Breast epithelium (tissue), 3 donors: ENCODE data around the gene CDHR2.

ENCODE experiments used
- CTCF ChIP-seq, 3 donors: fragments of 450-650 bp; IDR thresholded peaks; one replicate each; pipeline ENCODE4 v1.5.1; 2016 to 2017; ENCODE audit warnings: antibody characterized with exemption in 3 of 3, mild to moderate bottlenecking in 3 of 3, moderate library complexity in 3 of 3
- POLR2A ChIP-seq: fragments of 450-650 bp; IDR thresholded peaks from one replicate; pipeline ENCODE4 v1.6.1; 2016; ENCODE audit warnings: antibody characterized with exemption, mild to moderate bottlenecking, moderate library complexity

GRCh38 chr5:176594554-176594953 is 45.4 kb downstream of the CDHR2 start:
- TF ChIP-seq CTCF (IDR thresholded peaks at IDR 0.05): no peak
- TF ChIP-seq POLR2A: no peak
